ENCODE data around the gene NDUFB7.
A peak's percentile ranks its signal among the peaks of the same experiment; 100 is the strongest.
"Not testable (repeated sequence)": the region's sequence is repeated elsewhere in the genome, so short reads cannot be mapped to it uniquely, and the experiment has no call there.

NDUFB7 gene

GRCh38 chr19:14552006-14552360 lies 19.9 kb downstream of the NDUFB7 start:
- DNase-seq = not testable (repeated sequence)

GRCh38 chr19:14551134-14552005 lies 20.5 kb downstream of the NDUFB7 start:
- not testable (repeated sequence) for DNase-seq

- DNase-seq = no peak
Observed at GRCh38 chr19:14550201-14550754, 21.6 kb downstream of the NDUFB7 start.

GRCh38 chr19:14545716-14546082 lies 26.2 kb downstream of the NDUFB7 start:
- no peak for DNase-seq

DNA sequence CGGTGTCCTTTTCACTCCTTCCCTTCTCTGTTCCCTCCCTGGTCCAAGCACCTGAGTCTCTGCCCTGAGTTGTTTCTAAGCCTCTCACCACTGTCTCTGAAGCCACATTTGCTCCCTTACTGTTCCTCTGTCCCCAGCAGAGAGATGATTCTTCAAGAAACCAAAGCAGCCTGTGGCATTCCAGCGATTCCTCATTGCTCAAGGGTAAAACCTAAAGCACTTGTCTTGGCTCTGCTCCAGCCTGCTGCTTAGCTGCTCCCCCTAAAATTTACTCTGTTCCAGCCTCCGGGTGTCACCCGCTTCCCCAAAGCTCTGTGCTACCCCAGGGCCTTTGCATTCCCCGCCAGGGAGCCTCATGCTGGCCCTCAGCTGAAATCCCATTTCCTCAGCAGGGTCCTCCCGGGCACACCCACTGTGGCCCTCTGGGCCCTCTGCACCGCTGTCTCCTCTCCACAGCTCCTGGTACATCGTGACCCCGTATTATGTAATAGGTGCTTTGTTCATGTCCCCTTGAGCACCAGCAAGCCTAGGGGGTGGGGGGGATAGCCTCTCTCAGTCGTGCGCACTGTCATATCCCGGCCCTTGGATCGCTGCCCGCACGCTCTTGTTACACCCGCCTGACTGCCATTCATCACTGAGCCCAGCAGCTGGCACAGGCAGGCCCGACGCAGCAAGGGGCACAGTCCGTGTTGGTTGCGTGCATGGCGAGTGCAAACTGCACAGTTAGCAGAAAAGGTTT lies 26.7 kb downstream of the NDUFB7 start:
- DNase-seq = peak; percentile 35

DNA sequence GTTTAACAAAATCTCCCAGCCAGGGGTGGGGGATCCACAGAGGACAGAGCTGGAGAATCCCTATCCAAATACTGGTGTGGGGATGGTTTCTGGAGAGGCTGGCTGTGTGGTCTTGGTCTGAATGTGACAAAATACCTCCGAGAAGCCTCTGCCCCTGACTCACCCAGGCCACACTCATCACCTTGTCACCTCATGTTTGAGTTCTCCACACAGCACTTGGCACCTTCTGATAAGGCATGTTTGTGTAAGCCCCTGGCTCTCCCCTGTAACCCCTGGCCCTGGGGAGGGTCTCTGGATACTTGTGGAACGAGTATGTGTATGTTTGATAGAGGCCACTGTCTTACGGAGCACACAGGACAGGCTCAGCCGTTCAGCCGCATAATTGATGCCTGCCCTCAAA lies 27.8 kb downstream of the NDUFB7 start:
- no peak for DNase-seq

GRCh38 chr19:14542711-14543328 lies 29.0 kb downstream of the NDUFB7 start:
- DNase-seq = no peak

DNA sequence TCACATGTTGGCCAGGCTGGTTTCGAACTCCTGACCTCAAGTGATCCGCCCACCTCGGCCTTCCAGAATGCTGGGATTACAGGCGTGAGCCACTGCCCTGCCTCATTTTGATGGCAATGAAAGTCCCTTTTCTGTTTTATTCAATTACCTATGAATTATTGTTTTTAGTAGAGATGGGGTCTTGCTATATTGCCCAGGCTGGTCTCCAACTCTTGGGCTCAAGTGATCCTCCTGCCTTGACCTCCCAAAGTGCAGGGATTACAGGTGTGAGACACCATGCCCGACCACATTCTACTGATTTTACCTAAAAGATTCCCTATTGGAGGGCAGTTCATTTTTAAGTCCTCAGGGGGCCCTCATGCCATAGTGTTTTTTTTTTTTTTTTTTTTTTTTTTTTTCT lies 29.9 kb downstream of the NDUFB7 start:
- DNase-seq = not testable (repeated sequence)

- no peak for DNase-seq
Observed at GRCh38 chr19:14540741-14541525, 30.9 kb downstream of the NDUFB7 start.

DNA sequence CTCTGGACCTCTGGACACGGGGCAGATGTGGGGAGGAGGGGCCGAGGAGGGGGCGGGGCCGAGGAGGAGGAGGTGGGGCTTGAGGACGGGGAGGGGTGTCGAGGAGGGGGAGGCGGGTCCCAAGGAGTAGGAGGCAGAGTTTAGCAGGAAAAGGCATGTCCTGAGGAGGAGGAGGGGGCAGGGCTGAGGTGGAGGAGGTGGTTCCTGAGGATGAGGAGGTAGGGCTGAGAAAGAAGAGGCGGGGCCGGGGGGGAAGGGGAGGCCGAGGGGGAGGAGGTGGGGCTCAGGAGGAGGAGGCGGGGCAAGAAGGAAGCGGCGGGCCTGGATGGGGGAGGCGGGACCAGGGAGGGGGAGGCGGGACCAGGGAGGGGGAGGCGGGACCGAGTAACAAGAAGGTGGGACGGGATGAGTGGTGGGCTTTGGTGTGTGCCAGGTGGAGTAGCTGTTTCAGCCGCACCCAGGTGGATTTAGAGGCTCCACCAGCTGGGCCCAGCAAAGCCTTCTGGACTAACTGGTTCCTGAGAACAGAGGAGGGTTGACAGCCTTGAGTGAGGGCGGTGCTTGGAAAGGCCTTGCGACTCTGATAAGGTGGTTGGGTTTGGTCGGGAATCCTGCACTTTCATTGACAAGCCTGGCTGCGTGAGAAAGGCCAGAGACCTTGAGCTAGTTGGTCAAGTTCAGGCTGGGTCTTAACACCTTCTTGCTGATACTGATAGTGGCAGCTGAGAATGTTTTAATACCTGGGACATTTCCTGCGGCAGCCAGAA lies 34.8 kb downstream of the NDUFB7 start:
- DNase-seq = no peak

- no peak for DNase-seq
Observed at GRCh38 chr19:14533450-14533849, 38.4 kb downstream of the NDUFB7 start.

DNA sequence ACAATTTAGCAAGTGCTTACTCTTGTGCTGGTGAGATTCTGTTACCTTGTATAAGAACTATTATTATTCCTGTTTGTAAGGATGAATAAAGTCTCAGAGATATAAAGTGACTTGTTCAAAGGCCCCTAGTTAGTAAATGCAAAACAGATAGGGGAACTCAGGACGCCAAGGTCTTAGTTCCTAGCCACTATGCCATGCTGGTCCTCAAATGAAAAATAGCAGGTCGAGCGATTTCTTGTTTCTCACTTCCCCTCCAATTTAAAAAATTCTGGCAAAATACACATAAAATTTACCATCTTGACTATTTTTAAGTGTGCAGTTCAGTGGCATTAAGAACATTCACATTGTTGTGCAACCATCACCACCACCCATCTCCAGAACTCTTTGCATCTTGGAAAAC lies 41.4 kb downstream of the NDUFB7 start:
- DNase-seq = no peak

- no peak for DNase-seq
Observed at GRCh38 chr19:14530005-14530348, 41.9 kb downstream of the NDUFB7 start.

DNA sequence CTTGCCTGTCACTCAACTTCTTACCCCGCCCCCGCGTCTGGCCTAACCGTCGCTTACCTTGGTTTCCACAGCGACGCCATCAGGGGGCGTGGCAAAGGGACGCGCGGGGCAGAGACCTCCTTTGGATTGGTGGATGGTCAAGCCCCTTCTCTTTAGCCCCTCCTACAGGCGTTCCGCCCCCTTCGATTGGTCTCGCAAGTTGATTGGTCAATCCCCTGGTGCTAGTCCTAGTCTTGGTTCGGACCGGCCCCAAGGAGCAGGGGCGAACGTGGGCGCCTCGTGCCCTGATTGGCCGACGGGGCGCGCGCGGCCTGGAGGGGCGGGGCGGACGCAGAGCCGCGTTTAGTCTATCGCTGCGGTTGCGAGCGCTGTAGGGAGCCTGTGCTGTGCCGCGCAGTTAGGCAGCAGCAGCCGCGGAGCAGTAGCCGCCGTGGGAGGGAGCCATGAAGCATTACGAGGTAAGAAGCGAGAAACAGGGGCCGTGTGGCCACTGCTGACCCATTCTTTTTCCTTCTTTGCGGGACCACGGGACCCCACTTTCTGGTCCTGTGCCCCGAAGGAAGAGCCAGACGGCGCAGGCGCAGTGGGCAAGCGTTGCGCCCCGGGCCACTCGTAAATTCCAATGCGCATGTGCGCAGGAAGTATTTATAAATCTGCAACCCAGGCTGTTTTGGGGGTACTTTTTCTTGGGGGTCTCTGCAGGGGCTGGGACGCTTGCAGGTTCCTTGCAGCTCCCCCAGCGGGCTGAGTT lies 42.4 kb downstream of the NDUFB7 start, which contains the start of gene TECR:
TSS of gene TECR (plus strand) at position 341 of the 751 bp plus-strand sequence. CDS start at position 444, 103 bp downstream.
- peak; percentile 78 for DNase-seq

DNA sequence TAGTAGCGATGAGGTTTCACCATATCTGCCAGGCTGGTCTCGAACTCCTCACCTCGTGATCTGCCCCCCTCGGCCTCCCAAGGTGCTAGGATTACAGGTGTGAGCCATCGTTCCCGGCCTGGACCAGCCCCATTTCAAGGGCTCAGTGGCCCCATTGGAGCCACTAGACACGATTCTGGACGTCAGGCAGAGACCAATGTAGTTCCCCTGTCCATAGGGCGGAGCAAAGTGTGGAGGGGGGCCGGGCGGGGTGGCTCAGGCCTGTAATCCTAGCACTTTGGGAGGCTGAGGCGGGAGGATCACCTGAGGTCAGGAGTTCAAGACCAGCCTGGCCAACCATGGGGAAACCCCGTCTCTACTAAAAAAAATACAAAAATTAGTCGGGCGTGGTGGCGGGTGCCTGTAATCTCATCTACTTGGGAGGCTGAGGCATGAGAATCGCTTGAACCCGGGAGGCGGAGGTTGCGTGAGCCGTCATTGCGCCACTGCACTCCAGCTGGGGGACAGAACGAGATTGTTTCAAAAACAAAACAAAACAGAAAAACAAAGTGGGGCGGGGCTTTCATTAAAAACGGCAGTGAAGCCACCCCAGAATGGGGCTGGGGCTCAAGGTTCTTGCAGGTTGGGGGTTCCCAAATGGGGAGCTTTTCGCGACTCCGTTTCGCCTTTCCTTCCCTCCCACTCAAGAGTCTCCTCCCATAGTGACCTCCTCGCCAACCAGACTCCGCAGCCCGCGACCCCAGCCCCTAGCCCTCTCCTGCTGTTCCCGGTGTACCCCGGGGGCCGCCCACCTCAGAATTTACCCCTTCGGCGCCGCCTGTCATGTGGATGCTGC lies 43.2 kb downstream of the NDUFB7 start:
- no peak for DNase-seq

DNA sequence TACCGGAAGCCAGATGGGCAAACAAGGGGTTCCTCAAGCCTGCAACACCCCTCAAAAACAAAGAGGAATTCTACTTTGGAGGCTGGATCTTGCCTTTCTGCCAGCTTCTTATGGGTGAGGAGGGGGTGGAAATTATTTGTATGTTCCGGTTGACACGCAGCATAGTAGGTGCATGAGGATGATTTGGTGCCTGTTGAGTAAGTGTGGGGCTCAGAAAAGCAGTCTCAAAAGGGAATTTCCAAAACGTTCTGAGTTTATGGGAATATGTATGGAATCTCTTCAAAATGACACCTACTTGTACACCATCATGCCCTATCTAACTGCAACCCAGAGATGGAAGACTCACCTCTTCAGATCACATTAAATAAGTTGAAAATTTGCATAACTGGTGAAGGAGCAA lies 45.4 kb downstream of the NDUFB7 start:
- no peak for DNase-seq

GRCh38 chr19:14525729-14526128 lies 46.1 kb downstream of the NDUFB7 start:
- no peak for DNase-seq

DNA sequence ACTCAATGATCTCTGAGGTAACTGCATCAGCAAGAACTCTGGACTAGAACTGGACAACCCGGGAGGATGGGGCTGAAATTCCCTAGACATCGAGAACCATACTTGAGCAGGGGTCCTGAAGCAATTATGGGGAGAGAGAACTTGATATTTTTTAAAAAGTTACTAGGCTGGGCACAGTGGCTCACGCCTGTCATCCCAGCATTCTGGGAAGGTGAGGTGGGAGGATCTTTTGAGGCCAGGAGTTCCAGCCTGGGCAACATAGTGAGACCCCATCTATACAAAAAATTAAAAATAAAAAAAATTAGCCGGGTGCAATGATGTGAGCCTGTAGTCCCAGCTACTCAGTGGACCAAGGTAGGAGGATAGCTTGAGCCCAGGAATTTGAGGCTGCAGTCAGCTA lies 51.3 kb downstream of the NDUFB7 start:
- no peak for DNase-seq

DNA sequence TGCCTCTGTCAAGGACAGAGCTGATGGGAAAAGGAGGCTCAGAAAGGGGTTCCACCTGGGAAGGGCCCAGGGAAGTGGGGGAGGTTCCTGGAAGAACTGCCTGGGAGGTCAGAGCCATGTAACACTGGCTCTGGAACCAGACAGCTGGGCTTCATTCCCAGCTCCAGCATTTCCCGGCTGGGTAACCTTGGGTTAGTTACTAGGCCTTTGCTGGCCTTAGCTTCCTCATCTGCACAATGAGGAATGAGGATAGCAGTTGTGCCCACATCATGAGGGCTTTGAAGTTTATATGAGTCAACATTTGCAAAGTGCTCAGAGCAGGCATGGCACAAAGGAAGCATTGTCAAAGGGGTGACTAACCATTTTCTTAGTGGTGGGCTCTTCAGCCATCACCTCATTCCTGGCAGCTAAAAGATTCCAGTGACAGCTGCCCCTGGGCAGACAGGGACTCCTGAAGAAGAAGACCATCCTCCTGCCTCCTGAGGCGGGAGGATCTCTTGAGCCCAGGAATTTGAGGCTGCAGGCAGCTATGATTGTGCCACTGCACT lies 51.9 kb downstream of the NDUFB7 start:
- DNase-seq = no peak

Data from NCI-H187 treated with DMSO at 0.1 percent for 48 hours (cell line).